Neural cell (in vitro differentiated cells): Measurements from ENCODE around the gene LRRC4B. TPM values are rescaled to one million over a fixed set of nuclear protein-coding genes. Genes with fewer than 3 reads are reported as not detected.

ENCODE experiments used
- H2AFZ ChIP-seq: fragments of 200-600, 300-800 bp; sonication (generic), shearing (Covaris generic); 2 replicates; pipeline ENCODE4 v1.6.0; 2014; ENCODE audit warnings: low read depth, mild to moderate bottlenecking, antibody characterized with exemption, low read length, moderate library complexity
- H3F3A ChIP-seq: fragments of 200-600 bp; shearing (Covaris generic); 2 replicates; pipeline ENCODE4 v1.6.1; 2016; ENCODE audit warnings: mild to moderate bottlenecking, moderate library complexity, mixed read lengths, antibody characterized with exemption, low read length; ENCODE audit not compliant: insufficient read depth, poor library complexity, severe bottlenecking
- H3K27ac ChIP-seq: fragments of 200-600, 300-800 bp; sonication (generic), shearing (Covaris generic); 2 replicates; pipeline ENCODE4 v1.5.1; 2014; ENCODE audit warnings: mild to moderate bottlenecking, low read length, moderate library complexity
- H3K27me3 ChIP-seq: fragments of 300-800, 200-600 bp; sonication (generic), shearing (Covaris generic); 2 replicates; pipeline ENCODE4 v1.6.0; 2014; ENCODE audit warnings: mild to moderate bottlenecking, low read depth, low read length, moderate library complexity; ENCODE audit not compliant: insufficient read depth
- H3K36me3 ChIP-seq: fragments of 300-800, 200-600 bp; sonication (generic), shearing (Covaris generic); 2 replicates; pipeline ENCODE4 v1.5.1; 2014; ENCODE audit warnings: mild to moderate bottlenecking, antibody characterized with exemption, low read length, moderate library complexity; ENCODE audit not compliant: insufficient read depth
- H3K4me2 ChIP-seq: fragments of 300-800, 200-600 bp; sonication (generic), shearing (Covaris generic); 2 replicates; pipeline ENCODE4 v1.6.0; 2014; ENCODE audit warnings: mild to moderate bottlenecking, low read length
- H3K4me3 ChIP-seq: fragments of 300-800, 200-600 bp; sonication (generic), shearing (Covaris generic); 2 replicates; pipeline ENCODE4 v1.5.1; 2014; ENCODE audit warnings: mild to moderate bottlenecking, low read length, moderate library complexity
- H3K79me2 ChIP-seq: fragments of 200-600 bp; shearing (Covaris generic); replicated peaks from 2 replicates; pipeline ENCODE4 v1.6.0; 2014; ENCODE audit warnings: mild to moderate bottlenecking, low read length, moderate library complexity; ENCODE audit not compliant: insufficient read depth
- H3K9ac ChIP-seq: fragments of 300-800, 200-600 bp; sonication (generic), shearing (Covaris generic); 2 replicates; pipeline ENCODE4 v1.6.1; 2016; ENCODE audit warnings: mild to moderate bottlenecking, low read length, mixed read lengths
- H3K9me2 ChIP-seq: fragments of 200-600 bp; shearing (Covaris generic); 2 replicates; pipeline ENCODE4 v1.6.1; 2016; ENCODE audit warnings: mild to moderate bottlenecking, low read length, mixed read lengths; ENCODE audit not compliant: insufficient read depth
- H3K9me3 ChIP-seq: fragments of 200-600, 300-800 bp; sonication (generic), shearing (Covaris generic); 2 replicates; pipeline ENCODE4 v1.6.1; 2016; ENCODE audit warnings: mild to moderate bottlenecking, mixed run types, low read length, moderate library complexity, mixed read lengths
- H4K20me1 ChIP-seq: fragments of 200-600 bp; shearing (Covaris generic); 2 replicates; pipeline ENCODE4 v1.6.1; 2016; ENCODE audit warnings: mild to moderate bottlenecking, mixed run types; ENCODE audit not compliant: insufficient read depth
- EP300 ChIP-seq: fragments of 450-650 bp; conservative IDR thresholded peaks from 2 replicates; pipeline ENCODE4 v1.6.1; 2014; ENCODE audit warnings: antibody characterized with exemption, mild to moderate bottlenecking, moderate library complexity; ENCODE audit not compliant: poor library complexity, severe bottlenecking
- EZH2 ChIP-seq: fragments of 200-600, 300-800 bp; shearing (Covaris generic), sonication (generic); IDR thresholded peaks from 2 replicates; pipeline ENCODE4 v1.6.1; 2014; ENCODE audit warnings: antibody characterized with exemption, low read length, borderline replicate concordance, mild to moderate bottlenecking; ENCODE audit not compliant: insufficient read depth, poor library complexity, severe bottlenecking
- MXI1 ChIP-seq: fragments of 450-650 bp; conservative IDR thresholded peaks from 2 replicates; pipeline ENCODE4 v1.6.1; 2014; ENCODE audit warnings: antibody characterized with exemption, mild to moderate bottlenecking; ENCODE audit not compliant: poor library complexity, severe bottlenecking
- POLR2AphosphoS5 ChIP-seq: IDR thresholded peaks from 2 replicates; pipeline ENCODE4 v1.6.1; 2012
- RAD21 ChIP-seq: fragments of 450-650 bp; conservative IDR thresholded peaks from 2 replicates; pipeline ENCODE4 v1.6.1; 2014; ENCODE audit warnings: antibody characterized with exemption, mild to moderate bottlenecking, moderate library complexity
- SMC3 ChIP-seq: fragments of 450-650 bp; conservative IDR thresholded peaks from 2 replicates; pipeline ENCODE4 v1.6.1; 2014; ENCODE audit warnings: antibody characterized with exemption, mild to moderate bottlenecking, moderate library complexity; ENCODE audit not compliant: poor library complexity
- TAF1 ChIP-seq: IDR thresholded peaks from 2 replicates; pipeline ENCODE4 v1.6.1; 2012; ENCODE audit warnings: low read depth
- polyA plus RNA-seq: library from polyadenylated mRNA; depleted of rRNA; stranded (reverse); fragments of >200 nt; gene quantifications from 2 replicates; pipeline ENCODE4 v1.2.3, GENCODE V29; 2014
- TF ChIP-seq, protein P1 (sequence below): fragments of 450-650 bp; IDR thresholded peaks from 2 replicates; pipeline ENCODE4 v1.5.1; 2014; ENCODE audit warnings: antibody characterized with exemption, mild to moderate bottlenecking, moderate library complexity; ENCODE audit not compliant: poor library complexity, severe bottlenecking
- TF ChIP-seq, protein P2 (sequence below): IDR thresholded peaks from 2 replicates; pipeline ENCODE4 v1.6.1; 2012; ENCODE audit warnings: borderline replicate concordance

Gene LRRC4B
- polyA plus RNA-seq, 1 donor from 2014 or later: 83.1 TPM

DNA sequence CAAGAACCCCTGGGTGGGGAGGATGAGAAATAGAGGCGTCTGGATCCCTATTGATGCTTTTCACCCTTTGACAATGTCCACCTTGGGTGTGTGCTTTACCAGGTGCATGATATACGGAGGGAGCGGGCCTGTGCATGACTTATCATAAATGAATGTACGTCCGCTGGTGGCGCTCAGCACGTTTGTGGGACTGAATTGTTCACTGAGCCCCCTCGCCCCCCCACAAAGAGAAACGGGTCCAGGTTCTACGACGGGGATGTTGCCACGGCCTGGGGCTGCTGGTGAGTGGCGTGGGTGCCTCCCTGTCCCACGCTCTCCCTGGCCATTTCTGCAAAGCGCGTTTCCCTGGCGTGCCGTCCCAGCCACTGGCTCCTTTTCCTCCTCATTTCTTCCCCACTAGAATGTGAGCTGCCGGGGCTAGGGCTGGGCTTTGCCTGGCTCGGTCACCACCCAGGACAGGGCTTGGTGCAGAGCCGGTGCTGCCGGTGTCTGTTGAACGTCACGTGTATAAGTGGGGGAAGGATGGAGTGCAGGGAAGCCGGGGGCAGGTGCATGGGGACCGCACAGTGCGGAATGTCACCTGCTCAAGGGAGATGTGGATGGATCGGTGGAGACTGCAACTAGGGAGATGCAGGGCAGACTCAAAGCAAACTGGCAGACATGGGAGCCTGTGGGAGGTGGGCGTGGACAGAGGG lies 21.6 kb downstream of the LRRC4B start:
- Histone ChIP-seq H3K4me3 (no peak overlapping the region), H3K9ac (no peak overlapping the region), H3K27ac (no peak overlapping the region), H3K9me3 (no peaks in the 10 kb centered on the region), H3K9me2 (no peaks in the 10 kb centered on the region), H2AFZ (no peak overlapping the region), H3F3A (no peaks in the 10 kb centered on the region), H4K20me1 (peaks cover 13% of the 10 kb centered on the region), H3K4me2 (no peak overlapping the region), H3K27me3 (no peaks in the 10 kb centered on the region), H3K79me2 (peaks cover 38% of the 10 kb centered on the region), H3K36me3 (no peaks in the 10 kb centered on the region)
- TF ChIP-seq SMC3 (no peak), MXI1 (no peak), POLR2AphosphoS5 (no peak), EZH2 (no peak), RAD21 (no peak), EP300 (no peak), TAF1 (no peak)
- TF ChIP-seq, protein P1, sequence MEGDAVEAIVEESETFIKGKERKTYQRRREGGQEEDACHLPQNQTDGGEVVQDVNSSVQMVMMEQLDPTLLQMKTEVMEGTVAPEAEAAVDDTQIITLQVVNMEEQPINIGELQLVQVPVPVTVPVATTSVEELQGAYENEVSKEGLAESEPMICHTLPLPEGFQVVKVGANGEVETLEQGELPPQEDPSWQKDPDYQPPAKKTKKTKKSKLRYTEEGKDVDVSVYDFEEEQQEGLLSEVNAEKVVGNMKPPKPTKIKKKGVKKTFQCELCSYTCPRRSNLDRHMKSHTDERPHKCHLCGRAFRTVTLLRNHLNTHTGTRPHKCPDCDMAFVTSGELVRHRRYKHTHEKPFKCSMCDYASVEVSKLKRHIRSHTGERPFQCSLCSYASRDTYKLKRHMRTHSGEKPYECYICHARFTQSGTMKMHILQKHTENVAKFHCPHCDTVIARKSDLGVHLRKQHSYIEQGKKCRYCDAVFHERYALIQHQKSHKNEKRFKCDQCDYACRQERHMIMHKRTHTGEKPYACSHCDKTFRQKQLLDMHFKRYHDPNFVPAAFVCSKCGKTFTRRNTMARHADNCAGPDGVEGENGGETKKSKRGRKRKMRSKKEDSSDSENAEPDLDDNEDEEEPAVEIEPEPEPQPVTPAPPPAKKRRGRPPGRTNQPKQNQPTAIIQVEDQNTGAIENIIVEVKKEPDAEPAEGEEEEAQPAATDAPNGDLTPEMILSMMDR: no peak
- TF ChIP-seq, protein P2, sequence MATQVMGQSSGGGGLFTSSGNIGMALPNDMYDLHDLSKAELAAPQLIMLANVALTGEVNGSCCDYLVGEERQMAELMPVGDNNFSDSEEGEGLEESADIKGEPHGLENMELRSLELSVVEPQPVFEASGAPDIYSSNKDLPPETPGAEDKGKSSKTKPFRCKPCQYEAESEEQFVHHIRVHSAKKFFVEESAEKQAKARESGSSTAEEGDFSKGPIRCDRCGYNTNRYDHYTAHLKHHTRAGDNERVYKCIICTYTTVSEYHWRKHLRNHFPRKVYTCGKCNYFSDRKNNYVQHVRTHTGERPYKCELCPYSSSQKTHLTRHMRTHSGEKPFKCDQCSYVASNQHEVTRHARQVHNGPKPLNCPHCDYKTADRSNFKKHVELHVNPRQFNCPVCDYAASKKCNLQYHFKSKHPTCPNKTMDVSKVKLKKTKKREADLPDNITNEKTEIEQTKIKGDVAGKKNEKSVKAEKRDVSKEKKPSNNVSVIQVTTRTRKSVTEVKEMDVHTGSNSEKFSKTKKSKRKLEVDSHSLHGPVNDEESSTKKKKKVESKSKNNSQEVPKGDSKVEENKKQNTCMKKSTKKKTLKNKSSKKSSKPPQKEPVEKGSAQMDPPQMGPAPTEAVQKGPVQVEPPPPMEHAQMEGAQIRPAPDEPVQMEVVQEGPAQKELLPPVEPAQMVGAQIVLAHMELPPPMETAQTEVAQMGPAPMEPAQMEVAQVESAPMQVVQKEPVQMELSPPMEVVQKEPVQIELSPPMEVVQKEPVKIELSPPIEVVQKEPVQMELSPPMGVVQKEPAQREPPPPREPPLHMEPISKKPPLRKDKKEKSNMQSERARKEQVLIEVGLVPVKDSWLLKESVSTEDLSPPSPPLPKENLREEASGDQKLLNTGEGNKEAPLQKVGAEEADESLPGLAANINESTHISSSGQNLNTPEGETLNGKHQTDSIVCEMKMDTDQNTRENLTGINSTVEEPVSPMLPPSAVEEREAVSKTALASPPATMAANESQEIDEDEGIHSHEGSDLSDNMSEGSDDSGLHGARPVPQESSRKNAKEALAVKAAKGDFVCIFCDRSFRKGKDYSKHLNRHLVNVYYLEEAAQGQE: no peak

DNA sequence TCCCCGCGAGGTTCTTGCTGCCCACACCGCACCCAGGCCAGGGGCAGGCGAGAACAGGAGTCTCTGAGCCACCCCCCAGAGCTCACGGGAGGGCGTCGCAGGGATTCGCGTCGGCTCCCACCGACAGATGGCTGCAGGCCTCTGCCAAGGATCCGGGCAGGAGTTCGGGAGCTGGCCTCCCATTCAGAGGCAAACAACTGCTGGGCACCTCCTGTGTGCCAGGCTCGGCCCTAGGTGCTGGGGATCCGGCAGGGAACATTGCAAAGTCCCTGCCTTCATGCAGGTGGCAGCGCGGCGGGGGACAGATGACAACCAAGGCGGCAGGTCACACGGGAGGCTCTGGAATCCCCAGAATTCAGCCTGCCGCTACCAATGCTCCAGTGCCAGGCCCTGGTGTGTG lies 25.3 kb downstream of the LRRC4B start:
- H3K36me3 ChIP-seq: no peaks in the 10 kb centered on the region

More for the DNA sequence above, 25.3 kb downstream of the LRRC4B start:
- peaks cover 21% of the 10 kb centered on the region for H3K79me2 ChIP-seq
- no peaks in the 10 kb centered on the region for H3F3A ChIP-seq
- no peak overlapping the region for H2AFZ ChIP-seq
- no peaks in the 10 kb centered on the region for H3K9me3 ChIP-seq
- H3K4me2 ChIP-seq: no peak overlapping the region
- no peak overlapping the region for H3K4me3 ChIP-seq
- TF ChIP-seq, protein P2: no peak
- TF ChIP-seq EZH2: no peak
- no peaks in the 10 kb centered on the region for H3K27me3 ChIP-seq
- no peak overlapping the region for H3K9ac ChIP-seq
- no peak overlapping the region for H3K27ac ChIP-seq
- H3K9me2 ChIP-seq: no peaks in the 10 kb centered on the region
- peaks cover under 1% of the 10 kb centered on the region for H4K20me1 ChIP-seq
